GM15510 (cell line): ENCODE data around the gene ALDH3A1.

Experiments used
- POLR2A ChIP-seq: IDR thresholded peaks from 3 replicates; pipeline ENCODE4 v1.6.1; 2011; ENCODE audit warnings: borderline replicate concordance; ENCODE audit not compliant: insufficient read length; ENCODE audit errors: extremely low read depth

ALDH3A1 gene

DNA sequence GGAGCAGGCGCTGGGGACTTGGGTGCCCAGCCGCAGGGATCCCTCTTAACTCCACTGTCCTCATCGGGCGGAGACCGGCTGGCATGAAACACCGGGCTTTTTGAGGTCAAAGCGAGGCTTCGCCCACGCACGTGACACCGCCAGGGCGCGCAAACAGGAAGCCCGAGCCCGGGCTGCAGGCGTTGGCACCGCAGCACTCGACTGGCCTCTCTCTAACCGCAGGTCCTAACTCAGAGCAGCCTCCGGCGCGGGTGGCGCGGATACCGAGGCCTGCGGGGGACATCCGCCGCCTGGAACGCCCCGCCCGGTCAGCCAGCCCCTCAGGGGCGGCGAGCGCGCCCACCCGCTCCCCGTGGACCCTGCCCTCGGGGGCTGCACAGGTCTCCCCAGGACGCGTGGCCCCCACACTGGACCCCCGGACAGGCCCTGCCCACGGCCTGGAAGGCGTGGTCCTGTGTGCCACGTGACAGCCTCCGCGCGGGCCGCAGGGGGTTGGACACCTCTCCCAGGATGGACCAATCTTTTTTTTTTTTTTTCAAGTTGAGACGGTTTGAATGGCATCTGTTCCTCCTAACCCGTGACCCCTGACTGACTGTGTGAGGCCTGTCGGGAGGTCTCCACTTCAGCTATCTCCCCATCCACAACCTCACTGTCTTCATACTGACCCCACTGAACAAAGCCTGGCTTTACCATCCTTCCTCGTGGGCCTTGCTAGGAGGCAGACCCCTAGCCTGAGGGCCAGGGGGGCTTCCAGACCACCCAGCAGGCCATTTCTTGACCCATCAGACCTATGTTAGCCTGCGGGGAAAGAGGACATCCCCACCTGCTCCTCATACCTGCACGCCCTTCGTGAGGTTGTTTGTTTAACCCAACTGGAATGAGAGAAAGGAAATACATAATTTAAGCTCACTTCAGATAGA lies 23.3 kb downstream of the ALDH3A1 start:
- no peak for TF ChIP-seq POLR2A

DNA sequence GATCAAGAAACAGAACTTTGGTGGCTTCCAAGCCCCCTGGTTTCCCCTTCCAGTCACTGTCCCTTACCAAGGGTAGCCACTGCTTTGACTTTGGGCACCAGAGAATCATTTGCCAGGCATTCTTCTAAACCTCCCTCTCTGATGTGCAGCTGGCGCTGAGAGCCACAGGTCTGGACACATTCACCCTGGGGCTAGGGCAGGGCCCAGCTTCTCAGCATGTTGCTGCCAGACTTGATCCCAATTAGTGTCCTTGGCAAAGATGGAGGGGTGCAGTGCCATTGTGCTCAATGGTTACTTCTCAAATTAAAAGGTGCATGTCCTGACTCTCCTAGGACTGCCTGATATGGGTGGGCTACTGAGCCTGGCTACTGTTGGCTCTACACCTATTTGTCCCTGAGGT lies 24.1 kb downstream of the ALDH3A1 start:
- no peak for TF ChIP-seq POLR2A

- TF ChIP-seq POLR2A, result no peak
Measured at GRCh38 chr17:19720631-19721426, 27.3 kb downstream of the ALDH3A1 start.

DNA sequence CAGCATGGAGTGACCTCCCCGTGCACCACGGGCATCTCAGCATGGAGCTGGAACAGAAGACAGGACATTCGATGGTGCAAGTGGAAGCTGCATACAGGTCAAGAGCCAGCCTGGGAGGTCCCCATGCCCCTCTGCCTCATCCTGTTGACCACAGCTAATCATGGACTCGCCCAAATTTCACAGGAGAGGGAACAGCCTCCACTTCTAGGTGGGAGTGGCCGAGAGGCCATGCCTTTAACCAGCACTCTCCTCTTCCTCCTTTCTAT lies 28.0 kb downstream of the ALDH3A1 start:
- TF ChIP-seq POLR2A, result no peak

- TF ChIP-seq POLR2A, result no peak
Measured at GRCh38 chr17:19719355-19720209, 28.5 kb downstream of the ALDH3A1 start.

DNA sequence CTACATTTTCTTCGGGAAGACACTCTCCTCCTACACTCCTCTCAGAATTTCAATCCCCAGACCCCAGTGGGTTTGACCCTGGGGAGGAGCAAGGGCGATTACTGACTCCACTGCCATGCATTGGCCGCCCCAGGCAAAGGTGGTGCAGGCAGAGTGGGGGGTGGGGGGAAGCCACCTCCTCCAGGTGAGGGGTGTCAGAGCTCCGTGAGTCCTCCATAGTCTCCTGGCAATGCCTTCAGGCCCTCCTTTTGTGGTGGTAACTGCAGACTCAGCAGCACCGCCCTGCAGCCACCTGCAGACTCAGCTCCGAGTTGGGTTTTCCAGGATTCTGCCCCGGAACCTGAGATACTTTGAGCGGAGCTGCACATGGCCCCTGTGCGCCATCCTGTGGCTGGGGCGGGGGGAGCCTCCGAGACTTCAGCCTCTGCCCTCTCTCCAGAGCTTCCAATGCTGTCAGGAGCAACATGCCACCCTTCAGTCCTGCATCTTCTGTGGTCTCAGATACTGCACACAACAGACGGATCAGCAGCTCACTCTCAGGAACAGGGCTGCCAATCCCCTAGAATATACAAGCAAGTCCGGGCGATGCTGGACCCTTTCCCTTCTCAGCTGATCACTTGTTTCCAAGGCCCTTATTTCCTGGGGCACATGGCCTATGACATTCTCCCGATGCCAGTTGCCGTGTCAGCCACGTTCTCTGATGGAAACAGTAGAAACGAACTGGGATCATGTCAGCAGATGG lies 29.3 kb downstream of the ALDH3A1 start:
- TF ChIP-seq POLR2A, result no peak

- no peak for TF ChIP-seq POLR2A
Measured at GRCh38 chr17:19718041-19718612, 30.0 kb downstream of the ALDH3A1 start.

DNA sequence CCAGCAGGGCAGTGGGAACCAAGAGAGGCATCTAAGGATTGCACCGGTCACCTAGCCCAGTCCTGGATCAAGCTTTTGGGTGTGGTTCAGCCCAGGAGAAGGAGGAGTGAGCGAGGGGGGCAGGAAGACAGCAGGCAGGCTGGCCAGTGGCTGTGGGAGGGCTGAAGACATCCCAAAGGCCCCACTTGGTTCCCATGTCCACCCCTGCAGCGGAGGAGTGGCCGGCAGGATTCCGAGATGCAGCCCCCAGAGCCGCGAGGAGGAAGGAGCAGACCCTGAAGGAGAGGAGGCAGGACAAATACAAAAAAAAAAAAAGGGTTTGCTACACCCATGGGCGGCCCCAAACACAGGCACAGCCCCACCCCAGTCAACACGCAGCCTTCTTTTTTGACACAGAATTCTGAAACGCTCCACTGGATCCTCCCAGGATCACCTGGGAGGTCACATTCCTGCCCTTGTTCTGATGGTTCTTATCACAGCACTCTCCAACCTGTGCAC lies 30.6 kb downstream of the ALDH3A1 start:
- TF ChIP-seq POLR2A, result no peak

- TF ChIP-seq POLR2A, result no peak
Measured at GRCh38 chr17:19717031-19717360, 31.1 kb downstream of the ALDH3A1 start.

DNA sequence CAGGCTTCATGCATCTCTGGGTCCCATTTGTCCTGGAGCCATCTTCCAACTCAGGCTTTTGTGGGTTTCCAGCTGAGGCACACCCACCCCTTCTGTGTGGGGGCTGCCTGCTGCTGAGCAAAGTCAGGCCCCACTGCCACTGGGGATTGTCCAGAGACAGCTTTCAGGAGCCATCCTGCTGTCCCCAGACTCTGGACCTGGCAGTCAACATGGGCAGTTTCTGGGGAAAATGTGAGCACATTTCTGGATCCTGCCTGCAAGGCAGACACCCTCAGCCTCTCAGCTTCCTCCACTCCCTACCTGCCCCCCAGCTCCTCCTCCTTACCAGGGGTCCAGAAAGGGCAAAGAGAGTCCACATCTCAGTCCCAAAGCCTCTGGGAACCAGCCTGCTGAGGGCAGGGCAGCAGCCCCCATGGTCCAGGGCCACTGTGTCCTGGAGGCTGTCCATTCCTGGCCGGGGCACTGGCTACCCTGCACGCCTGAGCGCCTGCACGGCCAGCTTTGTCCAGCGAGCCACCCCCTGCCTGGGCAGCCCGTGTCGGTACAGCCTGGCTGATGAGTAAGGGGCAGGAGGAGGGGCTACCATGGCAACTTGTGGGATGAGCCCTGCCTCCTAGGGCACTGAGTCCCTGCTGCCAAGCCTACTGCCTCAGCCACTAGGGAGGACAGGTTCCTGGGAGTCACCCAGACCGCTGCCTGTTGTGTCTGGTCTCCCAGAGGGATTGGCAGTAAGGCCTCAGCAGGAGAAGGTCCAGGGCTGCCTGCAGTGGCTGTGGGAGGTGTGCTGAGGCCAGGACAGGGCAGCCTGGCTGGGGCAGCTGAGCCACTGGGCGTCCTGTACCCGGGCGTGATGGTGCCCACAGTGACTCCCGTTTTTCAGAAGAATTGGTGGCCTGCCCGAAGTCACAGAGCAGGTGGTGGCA lies 31.7 kb downstream of the ALDH3A1 start, which contains the start of gene SLC47A2:
Gene SLC47A2 (minus strand): TSS at position 477 of the 923 bp plus-strand sequence. CDS start 29 bp downstream, at position 448.
- TF ChIP-seq POLR2A, result no peak

DNA sequence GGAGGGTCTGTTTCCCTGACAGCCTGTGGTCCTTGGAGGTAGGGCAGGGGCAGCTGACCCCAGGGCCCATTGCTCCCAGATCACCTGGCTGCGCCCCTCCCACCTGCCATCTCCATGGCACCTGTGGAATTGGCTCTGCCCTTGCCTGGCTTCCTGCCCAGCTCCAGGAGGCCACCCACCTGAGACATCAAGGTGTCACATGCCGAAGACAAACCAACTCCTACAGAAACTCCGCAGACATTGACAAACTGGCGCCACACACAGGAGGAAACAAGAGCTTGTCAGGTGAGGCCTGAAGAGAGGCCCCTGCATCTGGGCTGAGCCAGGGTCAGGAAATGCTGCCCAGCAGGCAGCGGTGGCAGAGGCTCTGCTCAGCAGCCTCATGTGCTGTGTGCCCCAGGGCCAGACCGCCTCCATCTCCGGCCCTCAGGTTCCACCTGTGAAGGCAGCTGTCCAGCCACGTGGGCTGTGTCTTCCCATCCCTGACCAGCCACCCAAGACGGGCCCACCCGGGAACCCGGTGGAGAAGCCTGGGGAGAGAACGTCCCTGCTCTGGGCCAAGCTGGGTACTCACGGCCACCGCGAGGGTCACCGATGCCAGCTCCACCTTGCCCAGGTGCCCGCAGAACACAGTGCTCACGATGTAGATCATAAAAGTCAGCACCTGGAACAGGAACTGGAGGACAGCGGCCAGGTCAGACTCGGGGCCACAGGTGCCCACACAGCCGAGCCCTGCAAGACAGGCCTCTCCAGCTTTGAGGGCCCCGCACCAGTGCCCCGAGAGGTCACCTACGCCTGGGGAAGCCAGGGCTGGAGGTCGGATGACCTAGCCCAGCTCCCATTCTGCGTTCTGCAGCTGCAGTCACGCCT lies 33.3 kb downstream of the ALDH3A1 start:
- no peak for TF ChIP-seq POLR2A

DNA sequence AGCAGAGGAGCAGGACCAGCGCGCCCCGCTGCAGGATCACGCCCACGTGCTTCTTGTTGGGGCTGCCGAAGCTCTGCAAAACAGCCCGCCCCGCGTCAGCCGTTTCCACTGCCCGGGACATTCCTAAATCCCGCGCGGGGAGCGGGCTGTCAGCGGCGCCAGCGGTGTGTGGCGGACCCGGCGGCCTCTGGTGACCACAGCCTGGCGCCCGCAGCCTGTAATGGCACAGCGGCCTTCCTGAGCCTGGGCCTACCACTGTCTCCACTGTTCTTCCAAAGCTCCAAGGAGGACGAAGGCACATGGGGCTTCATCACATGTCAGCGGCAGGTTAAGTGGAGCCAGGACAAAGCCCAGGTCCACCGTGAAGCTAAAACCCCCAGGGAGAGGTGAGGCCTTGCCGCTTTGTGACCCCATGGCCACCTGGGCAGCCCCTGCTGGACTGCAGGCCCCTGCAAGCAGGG lies 34.2 kb downstream of the ALDH3A1 start:
- no peak for TF ChIP-seq POLR2A
